SW480 (cell line): ENCODE measurements around the gene CRHR1.

Source experiments
- DNase-seq: peaks from one replicate; pipeline ENCODE4 v3.0.0-alpha.2; 2016; ENCODE audit warnings: low spot score

The CRHR1 gene

DNA sequence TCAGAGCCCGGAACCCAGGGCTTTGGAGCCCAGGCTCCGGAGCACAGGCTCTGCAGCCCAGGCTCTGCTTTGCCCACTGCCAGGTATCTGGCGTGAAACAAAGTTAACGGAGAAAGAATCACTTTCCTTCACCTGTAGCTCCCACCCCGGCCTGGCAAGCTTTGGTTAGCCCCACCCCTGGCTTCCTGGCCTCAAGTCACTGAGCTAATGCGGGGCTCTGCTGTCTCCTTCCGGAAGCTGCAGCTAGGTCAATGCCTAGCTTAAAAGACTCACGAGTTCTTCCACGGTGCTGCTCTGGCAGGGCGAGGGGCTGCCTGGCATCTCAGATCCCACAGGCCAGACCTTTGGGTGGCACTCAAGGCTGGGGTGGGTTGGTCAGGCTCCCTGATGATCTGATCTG lies 39.5 kb downstream of the CRHR1 start:
- DNase-seq: no peak

DNA sequence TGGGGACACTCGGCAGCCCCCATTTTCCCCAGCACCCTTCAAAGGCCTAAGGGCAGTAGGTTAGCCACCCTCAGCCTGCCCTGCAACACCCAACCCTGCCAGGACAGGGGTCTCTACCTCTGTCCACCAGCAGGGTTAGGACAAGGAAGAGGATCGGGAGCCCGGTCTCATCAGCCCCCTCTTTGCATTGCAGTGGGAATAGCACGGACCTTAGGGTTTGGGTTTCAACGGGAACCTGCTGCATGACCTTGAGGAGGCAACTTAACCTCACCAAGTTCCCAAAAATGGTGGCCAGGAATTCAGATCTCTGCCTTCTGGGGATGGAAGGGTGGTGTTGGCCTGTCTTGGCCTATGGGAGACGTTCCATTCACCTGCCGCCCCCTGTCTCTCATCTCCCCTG lies 40.4 kb downstream of the CRHR1 start:
- no peak for DNase-seq

DNA sequence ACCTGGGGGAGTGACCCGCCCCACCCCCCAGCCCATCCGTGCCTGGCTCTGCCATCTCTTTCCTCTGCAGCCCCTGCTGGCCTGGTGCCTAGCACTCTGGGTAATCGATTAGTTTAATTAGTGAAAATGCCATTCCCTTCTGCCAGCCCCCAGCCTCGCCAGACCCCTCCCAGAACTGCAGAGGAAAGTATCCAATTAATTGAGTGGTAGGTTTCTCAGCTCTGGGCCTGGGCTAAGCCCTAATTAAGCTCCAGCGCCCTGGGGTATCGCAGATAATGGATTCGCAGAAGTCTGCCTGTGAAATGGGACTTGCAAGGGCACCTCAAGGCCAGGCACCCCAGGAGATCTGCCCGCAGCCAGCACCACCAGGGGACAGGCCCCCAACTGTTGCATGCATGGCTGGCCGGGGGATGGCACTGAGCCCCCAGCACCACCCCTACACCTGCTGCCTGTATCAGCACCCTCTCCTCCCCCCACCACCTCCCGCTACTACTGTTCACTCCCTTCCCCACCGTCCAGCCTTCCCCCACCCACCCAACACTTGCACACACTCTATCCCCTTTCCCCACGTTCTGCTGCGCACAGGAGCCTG lies 40.9 kb downstream of the CRHR1 start:
- no peak for DNase-seq

DNA sequence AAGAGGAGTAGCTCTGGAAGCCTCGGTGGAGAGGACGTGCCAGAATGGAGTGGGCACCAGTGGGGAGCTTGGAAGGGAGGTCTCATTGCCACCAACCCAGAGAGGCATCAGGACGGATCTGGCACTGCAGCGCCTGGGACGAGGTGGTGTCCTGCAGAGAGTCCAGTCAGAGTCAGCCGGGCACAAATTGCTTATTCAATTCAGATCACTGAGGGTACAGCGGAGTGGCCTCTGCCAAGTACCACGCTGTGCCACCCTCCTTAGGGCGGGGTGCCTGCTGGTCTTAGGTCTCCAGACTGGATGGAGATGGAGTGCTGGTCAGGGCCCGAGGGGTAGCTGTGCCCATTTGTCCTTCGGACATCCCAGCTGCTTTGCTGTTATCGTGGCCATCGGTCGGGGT lies 41.7 kb downstream of the CRHR1 start:
- DNase-seq: no peak

GRCh38 chr17:45826919-45827588 lies 42.9 kb downstream of the CRHR1 start:
- DNase-seq: no peak

- DNase-seq: no peak
Measured at GRCh38 chr17:45828171-45828570, 44.1 kb downstream of the CRHR1 start.

GRCh38 chr17:45828582-45829133 lies 44.5 kb downstream of the CRHR1 start:
- DNase-seq: no peak

DNA sequence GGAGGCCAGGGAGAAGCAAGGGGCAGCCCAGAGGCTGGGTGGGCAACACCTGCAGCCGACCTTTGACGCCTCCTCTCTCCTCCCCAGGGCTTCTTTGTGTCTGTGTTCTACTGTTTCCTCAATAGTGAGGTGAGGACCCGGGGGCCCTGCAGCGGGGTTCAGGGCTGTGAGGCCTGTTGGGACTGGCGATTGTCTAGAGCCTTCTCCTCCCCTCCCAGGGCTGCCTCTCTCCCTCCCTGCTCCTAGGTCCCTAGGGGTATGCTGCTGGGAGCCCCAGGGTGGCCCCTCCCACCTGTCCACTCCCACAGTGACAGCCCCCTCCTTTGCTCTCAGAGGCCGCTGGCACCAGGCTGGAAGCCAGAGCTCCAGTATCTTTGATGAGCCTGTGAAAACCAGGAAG lies 49.8 kb downstream of the CRHR1 start:
- no peak for DNase-seq

DNA sequence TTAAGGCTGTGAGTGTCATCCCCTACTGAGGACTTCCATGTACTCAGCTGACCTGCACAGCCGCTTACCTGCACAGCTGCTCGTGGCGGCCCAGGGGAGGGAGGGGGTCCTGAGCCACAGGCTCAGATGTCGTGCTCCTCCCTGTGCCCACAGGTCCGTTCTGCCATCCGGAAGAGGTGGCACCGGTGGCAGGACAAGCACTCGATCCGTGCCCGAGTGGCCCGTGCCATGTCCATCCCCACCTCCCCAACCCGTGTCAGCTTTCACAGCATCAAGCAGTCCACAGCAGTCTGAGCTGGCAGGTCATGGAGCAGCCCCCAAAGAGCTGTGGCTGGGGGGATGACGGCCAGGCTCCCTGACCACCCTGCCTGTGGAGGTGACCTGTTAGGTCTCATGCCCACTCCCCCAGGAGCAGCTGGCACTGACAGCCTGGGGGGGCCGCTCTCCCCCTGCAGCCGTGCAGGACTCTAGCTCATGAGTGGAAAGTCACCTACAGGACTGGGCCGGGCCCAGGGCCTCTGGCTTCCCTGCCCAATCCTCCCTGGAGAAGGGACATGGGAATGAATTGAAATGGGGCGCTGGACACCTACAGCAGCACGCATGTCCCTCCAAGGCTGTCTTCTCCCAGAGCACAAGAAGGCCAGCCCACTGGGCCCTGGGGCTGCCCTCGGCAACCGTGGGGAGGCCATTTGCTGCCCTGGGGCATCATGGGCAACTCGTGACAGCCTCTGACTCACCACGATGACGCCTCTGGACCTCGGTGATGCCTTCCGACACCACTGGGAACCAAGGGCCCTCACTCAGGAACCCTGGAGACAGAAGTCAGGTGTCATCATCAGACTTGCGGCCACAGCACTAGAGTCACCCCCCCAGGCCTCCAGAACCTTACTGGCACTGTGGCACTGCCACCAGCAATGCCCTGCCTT lies 50.6 kb downstream of the CRHR1 start:
- DNase-seq: no peak

- no peak for DNase-seq
Measured at GRCh38 chr17:45835481-45835880, 51.4 kb downstream of the CRHR1 start.

GRCh38 chr17:45836047-45837044 lies 52.2 kb downstream of the CRHR1 start:
- DNase-seq: no peak

DNA sequence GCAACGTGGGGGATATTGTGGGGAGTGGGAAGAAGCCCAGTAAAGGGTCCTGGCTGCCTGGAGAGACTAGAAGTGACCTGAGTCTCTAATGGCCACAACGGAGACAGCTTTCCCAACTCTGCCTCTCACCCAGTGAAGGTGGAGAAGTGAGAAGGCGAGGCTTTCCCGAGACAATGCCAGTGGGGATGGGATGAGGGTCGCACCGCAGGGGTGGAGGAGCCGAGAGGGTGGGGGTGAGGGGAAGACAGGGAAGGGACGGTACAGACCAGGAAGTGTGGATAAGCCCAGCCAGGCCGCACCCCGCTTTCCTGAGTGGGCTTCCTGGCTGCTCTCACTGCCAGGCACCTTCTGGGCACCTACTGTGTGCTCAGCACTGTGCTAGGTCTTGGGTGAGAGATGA lies 53.1 kb downstream of the CRHR1 start:
- DNase-seq: no peak

- DNase-seq: no peak
Measured at GRCh38 chr17:45837603-45838002, 53.5 kb downstream of the CRHR1 start.

DNA sequence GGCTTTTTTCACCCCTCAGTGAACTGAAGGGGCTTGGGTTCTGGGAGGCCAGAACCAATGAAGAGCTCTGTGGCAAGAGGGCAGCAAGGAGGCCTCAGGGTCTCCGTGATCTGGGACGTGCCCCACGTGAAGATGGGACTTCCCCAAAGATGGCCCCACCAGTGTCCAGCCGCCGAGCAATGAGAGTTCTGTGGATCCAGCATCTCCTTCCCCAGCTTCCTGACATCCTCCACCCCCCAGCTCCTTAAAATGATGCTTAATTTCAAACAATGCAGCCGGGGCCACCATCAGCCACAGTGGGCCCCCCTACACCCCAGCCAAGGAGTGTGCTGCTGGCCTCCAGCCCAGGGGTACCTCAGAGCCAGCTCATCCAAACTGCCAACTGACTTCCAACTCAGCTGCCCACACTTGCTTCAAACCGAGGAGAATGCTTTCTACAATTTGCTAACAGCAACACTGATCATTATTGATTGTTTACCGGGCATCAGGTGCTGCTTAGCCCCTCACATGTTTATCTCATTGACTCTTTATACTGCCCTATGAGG lies 54.7 kb downstream of the CRHR1 start:
- DNase-seq: no peak

GRCh38 chr17:45839442-45839841 lies 55.3 kb downstream of the CRHR1 start:
- no peak for DNase-seq

DNA sequence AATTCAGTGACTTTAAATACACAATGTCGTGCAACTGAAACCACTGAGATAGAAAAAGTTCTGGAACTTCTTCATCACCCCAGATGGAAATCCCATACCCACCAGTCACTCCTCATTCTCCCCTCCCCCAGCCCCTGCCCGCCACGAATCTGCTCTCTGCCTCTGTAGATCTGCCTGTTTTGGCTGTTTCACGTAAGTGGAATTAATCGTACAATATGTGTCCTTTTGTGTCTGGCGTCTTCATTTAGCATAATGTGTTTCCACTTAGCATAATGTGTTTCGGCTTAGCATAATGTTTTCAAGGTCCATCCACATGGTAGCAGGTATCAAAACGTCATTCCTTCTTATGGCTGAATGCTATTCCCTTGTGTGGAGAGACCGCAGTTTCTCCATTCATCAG lies 57.1 kb downstream of the CRHR1 start:
- no peak for DNase-seq

- DNase-seq: peak; percentile 67
Measured at GRCh38 chr17:45841883-45842525, 57.9 kb downstream of the CRHR1 start.

DNA sequence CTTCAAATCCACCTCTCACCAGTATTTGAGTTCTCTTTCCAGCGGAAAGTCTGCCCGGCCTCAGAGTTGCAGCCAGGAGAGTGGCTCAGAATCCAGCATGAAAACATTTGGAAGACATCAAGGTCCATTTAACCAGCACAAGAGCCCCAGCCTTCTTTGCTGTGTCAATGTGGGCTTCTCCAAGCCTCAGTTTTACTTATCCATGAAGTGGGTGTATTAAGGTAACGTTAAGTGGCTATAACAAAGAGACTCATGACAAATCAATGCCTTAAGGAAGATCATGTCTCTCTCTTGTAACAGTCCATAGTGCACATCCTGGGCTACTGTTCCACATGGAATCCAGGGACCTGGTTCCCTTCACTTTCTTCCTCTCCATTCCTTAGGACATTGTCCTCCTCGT lies 59.6 kb downstream of the CRHR1 start:
- DNase-seq: no peak

DNA sequence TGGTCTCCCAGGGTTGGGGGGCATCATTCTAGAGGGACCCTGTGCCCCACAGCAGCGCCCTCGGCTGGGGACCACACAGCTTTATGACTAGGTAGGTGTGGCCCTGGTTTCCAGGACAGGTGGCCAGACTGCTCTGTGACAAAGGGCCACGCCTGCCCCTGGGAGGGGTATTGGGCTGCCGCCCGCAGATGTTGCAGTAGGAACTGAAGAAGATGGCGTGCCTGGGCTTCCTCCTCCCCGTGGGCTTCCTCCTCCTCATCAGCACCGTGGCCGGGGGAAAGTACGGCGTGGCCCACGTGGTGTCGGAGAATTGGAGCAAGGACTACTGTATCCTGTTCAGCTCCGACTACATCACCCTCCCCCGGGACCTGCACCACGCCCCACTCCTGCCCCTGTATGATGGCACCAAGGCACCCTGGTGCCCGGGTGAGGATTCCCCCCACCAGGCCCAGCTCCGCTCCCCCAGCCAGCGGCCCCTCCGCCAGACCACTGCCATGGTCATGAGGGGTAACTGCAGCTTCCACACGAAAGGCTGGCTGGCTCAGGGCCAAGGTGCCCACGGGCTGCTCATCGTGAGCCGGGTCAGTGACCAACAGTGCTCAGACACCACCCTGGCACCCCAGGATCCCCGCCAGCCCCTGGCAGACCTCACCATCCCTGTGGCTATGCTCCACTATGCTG lies 60.7 kb downstream of the CRHR1 start, which contains the start of gene SPPL2C:
TSS of gene SPPL2C (plus strand) at position 187 of the 681 bp plus-strand sequence. CDS start at position 213, 26 bp downstream.
- DNase-seq: peak; percentile 27
